Fibroblast of skin of scalp (primary cell): ENCODE results near the gene FRMD7.

Experiments
- DNase-seq: peaks from one replicate; pipeline ENCODE4 v3.0.0-alpha.2; 2013

FRMD7 gene

GRCh38 chrX:132031867-132032266, 96.0 kb downstream of the FRMD7 start:
- no peak for DNase-seq

- DNase-seq, result no peak
These were observed 97.6 kb downstream of the FRMD7 start for GRCh38 chrX:132030264-132030663.
